ENCODE measurements around the gene TMEM14B.
A peak's percentile ranks its signal among the peaks of the same experiment; 100 is the strongest.
"Not testable (repeated sequence)": the region's sequence is repeated elsewhere in the genome, so short reads cannot be mapped to it uniquely, and the experiment has no call there.

TMEM14B gene

DNA sequence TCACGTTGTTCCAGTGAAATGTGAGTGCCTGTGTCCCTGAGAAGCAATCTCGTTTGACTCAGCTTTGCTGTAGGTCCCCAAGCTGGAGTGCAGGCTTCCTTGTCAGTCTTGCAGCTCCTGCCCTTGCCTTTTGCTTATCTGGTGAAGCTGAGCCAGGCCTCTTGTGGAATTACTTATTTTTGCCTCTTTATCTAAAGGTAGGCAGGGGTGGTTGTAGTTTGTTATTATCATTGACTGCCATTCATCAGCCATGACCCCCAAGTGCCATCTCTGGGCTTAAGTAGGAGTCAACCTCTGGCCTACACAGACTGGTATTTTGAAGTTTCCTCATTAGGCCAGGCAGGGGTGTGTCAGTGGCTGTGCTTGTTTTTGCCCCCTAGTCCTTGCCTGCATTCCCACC, 2.1 kb downstream of the TMEM14B start:
- DNase-seq: no peak

DNA sequence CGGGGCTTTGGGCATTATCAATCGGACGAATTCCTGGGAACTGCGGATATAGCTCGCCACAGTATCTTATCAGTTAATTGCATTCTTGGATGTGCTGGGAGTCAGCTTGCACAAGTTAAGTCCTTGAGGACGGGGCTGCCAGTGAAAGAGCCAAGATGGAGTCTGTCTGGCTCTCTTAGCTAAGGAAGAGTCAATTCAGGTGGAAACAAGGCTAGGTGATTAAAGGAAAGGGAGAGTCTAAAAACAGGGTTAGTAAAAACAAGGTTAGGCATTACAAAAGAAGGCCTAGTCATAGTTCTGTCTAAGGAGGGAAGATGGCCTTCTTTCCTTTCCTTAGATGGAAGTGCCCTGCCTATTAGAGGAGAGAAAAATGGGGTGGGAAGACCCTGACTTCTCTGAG, 3.0 kb downstream of the TMEM14B start:
- DNase-seq: not testable (repeated sequence)

DNA sequence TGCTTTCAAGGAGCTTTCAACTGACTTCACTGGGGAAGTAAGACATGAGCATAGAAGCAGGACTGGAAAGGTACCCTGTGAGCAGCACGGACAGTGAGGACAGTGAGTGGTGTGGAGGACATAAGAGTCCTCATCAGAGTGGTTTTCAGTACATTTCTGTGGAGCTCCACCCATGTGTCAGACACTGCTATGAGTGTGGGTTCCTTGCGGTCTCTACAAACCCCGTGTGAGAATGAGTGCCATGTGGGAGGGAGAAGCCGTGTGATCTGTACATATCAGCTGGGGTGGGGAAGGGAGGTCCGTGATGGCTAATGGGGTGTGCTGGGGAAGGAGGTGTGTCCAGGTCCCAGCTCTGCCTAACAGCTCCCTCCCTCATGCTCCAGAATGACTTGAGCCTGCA, 4.2 kb downstream of the TMEM14B start:
- peak; percentile 32 to 42 for DNase-seq

DNA sequence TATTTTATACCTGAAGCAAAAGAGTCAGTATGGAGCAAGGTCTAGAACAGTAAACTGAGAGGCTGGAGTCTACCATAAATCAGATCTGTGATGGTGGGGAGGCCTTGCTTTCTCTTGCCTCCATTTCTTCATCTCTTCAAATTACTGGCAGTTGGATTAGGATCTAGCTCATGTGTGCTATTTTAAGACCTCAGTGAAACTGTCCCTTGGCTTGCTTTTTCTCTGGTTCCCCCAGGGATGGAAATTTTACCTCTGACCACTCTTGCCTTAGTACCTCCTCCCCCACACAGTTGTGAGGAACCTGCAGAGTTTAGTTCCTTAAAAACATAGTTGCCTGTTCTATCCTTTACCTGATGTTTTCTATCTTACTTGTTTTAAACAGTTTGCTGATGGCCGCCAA, 8.5 kb downstream of the TMEM14B start:
- no peak for DNase-seq

DNA sequence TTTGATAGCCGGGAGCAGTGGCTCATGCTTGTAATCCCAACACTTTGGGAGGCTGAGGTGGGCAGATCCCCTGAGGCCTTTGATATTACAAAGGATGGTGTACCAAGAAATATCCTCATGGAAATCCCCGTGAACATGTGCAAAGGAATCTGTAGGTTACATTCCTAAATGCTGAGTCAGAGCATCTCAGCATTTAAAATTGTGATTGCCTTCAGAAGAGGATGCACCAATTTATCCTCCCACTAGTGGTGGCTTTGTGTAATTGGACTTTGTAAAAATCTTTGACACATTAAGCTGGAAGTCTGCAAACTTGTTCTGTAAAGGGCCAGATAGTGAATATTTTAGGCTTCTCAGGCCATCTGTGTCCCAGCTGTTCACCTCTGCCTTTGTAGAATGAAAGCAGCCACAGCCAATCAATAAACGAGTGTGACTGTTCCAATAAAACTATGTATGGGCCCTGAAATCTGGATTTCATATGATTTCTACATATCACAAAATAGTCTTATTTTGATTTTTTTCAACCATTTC, 11.8 kb downstream of the TMEM14B start:
- peak in 1 of 2 donors; percentile 41 for DNase-seq

DNA sequence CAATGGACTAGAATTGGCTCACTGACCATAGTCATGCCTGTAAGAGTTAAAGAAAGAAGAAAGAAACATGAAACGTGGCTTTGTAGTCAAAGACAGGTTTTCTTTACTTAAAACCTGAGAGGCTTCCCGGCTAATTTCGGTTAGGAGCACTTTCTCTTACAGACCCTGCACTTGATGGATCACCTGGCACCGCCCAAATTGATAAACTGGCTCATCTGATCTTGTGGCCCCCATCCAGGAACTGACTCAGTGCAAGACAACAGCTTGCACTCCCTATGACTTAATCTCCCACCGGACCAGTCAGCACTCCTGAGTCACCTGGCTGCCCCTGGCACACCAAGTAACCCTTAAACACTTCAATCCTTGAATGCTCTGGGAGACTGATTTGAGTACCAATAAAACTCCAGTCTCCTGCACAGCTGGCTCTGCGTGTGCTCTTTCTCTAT, 12.3 kb downstream of the TMEM14B start:
- DNase-seq: no peak

DNA sequence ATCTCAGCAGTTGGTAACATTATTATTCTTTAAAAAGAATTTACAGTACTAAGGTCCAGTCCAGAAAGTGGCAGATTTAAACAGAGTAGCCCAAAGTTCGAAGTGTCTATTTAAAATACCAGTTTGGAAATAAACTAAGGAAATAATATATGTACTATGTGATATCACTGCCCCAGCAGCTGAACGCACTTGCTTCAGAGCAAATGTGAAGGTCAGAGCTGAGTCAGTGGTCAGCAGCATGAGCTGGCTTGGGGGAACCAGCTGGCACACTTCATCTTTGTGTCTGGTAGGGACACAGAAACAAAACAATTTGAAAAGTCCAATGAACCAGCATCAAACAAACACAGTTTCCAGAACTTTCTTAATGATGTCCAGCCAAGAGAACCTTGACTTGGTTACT, 15.4 kb downstream of the TMEM14B start:
- no peak for DNase-seq

DNA sequence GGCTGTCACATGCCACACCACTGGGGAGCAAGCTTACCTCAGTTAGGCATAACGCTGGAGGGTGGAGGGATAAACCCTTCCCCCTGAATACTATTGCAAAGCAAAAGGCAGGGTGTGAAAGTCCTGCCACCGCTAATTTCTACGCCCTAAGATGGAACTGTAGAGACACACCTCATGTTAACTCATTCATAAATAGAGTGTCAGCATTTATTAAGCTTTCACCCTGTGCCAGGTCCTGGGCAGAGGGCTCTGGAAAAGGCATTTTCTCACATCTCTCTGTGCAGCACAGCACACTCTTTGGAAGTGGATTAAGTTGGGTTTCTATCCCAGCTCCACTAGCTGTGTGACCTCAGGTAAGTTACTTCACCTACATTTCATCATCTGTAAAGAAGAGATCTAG, 21.8 kb downstream of the TMEM14B start:
- DNase-seq: no peak

DNA sequence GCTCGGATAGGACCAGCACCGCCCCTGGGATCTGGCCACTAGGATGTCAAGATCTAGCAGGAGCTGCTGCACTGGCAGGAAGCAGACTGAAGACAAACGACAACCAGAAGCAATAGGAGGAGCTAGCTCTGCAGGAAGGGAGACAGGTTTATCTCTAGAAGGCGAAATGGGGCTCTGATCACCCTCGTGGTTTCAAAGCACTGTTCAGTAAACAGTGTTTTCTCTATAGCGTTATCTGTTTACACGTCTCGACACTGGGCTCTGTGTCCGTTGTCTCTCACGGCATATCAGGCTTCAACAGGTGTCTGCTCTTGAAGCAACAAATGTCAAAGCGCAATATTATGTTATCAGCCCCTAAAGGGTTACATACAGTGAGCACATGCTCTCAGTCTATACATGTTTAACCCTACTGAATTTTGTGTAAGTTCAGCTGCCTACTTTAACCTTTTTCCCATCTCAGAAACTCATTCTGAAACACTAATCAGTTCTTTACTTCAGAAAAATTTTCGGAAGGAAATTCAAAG, 23.8 kb downstream of the TMEM14B start:
- no peak for DNase-seq

DNA sequence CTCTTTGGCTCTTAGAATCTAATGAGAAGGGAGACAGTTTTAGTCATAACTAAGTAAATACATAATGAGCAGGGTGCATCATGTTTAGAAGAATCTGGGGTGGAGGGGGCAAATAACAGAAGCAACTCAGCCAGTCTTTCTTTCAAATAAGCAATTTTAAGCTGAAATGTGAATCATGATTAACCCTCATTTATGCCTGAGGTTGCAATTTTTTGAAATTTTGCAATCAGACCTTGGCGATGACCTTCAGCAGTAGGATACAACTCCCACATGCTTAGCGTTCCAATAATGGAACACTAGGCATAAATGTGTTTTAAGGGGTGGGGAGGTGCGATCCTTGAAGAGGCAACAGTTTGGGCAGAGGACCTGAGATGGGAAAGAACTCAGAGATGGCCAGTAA, 30.6 kb downstream of the TMEM14B start:
- no peak for DNase-seq

DNA sequence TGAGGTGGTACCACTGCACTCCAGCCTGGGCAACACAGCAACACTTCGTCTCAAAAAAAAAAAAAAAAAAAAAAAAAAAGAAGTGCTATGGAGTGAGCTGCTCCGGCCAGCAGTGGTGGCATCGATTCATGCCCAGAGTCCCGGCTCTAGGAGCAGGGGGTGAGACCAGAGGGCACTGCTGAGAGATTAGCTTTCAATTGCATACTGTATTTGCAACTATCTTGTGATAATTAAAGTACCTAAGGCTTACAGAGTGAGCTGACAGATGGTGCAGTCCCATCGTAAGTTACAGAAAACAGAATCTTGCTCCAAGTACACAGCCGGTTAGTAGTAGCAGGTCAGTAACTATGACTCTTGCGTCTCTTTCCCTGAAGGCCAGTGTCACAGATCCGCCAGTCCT, 31.5 kb downstream of the TMEM14B start:
- no peak for DNase-seq

DNA sequence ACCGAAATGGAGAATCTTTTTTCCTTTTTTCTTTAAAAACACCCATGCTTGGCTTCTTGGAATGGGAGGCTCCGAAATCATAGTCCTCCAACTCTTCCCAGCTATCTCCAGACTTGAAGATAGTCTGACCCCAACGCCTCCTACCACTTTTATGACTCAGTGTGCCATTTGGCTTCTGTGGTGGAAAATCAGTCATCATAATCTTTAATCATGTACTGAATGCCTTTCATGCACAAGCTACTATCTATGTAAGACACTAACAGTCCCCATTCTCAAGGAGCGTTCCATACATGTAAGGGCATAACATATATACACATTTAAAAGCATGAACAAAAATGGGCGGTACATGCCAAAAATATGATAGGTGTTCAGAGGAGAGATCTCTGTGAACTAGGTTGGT, 44.1 kb downstream of the TMEM14B start:
- DNase-seq: no peak

DNA sequence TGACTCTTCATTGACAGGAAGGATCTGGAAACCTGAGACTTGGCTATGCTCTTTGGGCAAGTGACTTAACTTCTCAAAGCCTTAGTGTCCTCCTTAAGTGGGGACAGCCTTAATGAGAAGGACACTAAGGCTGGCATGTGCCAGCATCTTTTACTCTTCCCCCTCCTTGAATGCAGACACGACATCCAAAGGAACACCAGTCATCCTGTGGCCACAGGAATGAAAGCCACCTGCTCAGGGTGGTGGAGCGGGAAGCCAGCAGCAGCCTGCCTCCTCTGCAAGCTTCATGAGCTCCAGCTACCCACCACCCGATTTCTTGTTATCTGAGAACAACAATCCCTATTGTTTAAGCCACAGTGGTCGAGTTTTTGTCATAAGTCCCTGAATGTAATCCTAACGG, 44.5 kb downstream of the TMEM14B start:
- DNase-seq: no peak

DNA sequence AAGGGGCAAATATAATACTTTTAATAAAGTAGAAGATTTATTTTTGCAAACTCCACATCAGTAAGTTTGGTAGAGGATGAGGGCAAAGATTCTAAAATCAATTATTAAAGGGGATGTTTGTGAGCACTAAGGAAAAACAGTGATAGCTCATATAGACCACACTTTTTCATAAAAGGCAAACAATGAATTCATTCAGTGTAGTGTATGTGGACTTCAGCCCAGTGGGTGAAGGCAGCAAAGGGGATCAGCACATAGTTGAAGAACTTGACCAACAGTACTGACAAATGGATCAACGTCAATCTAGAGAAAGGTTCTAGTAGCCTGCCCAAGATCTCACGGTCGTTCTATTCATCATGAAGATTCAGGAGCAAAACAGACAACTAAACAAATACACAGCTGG, 45.4 kb downstream of the TMEM14B start:
- DNase-seq: no peak

DNA sequence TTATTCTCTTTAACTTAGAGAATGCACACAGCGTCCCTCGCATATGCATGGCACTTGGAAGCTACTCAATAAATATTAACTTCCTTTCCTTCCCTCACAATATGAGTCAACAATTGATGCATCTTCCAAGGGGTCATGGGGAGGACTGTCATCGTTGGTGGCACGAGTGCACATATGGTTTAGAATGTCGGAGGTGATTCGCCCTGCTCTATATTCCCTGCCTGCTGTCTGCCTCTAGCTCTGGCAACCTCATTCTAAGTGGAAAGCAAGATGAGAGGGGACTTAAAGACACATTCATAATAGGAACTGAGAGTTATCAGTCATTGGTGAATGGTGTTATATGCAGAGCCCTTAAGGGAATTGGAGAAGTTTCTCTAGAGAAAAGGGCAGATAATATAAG, 46.1 kb downstream of the TMEM14B start:
- DNase-seq: no peak

DNA sequence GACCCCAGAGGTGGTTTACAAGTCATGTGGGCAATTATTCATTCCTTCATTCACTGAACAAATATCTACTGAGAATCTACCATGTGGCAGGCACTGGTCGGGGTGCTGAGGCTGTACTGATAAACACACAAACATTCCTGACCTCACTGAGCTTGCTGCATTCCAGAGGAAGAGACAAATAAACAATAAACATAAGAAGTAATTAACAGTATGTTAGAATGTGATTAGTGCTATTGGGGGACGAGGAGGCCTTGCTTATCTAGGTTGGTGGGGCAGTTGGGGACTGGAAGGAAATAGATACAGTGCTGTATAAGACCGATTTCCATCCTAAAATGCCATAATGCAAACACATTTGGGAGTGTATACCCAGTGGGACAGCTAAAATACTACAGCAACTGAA, 46.6 kb downstream of the TMEM14B start:
- no peak for DNase-seq

DNA sequence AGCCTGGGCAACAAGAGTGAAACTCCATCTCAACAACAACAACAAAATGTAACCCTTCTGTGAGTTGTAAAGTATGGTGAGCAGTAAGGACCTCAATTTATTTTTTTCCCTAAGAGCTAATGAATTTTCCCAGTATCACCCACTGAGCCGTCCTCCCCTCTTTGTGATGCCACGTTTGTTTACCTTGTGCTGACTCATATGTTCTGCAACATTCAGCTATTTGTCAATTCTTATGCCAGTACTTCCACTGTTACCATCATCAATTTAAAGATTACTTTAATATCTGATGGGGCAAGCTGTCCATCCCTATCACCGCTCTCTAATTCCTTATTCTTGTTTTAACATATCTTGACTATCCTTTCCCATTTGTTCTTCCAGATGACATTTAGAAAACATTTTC, 53.2 kb downstream of the TMEM14B start:
- DNase-seq: peak in 1 of 2 donors; percentile 1

DNA sequence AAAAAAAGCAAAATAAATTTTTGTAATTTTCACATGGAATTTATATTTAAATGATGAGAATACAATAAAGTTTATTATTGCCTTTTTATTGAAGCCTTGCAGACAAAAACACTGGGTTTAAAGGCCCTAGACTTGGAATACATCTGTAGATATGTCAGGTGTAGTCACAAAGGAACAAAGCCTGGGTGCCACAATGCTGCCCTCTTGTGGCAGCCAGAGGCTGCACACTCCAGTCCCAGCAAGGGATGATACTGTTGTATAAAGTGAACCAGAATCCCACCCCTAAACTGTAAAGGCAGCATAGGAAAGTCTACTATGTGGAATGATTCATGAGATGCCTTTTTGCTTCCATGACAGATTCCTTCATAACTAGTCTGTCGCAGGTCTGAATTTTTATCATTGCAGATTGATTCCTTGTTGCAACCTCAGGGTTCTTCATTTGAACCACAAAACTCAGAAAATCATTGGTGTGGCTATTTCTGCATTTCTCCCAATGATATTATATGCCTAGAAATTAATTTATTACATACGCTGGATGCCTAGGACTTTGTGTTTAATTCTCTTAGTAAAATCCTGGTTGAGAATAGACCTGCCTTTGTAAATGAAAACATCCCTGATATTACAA, 53.7 kb downstream of the TMEM14B start:
- peak; percentile 66 for DNase-seq

Data from CD4-positive, alpha-beta T cell treated with Interleukin-4 for 1 hour (primary cell).